HG02610 (cell line): Measurements from ENCODE around the gene CHTF18.

Experiments used
- ATAC-seq: cut with Tn5 transposase; IDR thresholded peaks from one replicate; pipeline ENCODE4 v1.9.1; 2021; ENCODE audit warnings: mild to moderate bottlenecking, moderate library complexity; ENCODE audit not compliant: unreplicated experiment

CHTF18 gene

DNA sequence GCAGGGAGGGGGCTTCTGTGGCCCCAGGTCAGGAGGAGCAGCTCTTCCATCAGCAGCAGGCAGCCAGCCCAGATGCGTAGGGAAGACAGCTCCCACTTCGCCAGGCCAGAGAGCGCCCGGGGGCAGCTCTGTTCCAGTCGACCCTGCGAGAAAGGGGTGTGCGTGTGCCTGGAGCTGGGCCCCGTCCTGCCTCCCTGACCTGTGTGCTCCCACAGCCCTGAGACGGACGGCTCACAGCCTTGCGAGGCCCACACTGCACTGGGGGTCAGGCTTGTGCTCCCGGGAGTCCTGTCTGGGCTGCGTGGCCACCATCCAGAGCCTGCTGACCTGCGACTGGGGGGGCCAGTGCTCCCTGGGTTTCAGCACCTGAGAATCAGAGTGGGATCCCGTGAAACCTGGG lies 28.4 kb upstream of the CHTF18 start:
- ATAC-seq, result no peak

DNA sequence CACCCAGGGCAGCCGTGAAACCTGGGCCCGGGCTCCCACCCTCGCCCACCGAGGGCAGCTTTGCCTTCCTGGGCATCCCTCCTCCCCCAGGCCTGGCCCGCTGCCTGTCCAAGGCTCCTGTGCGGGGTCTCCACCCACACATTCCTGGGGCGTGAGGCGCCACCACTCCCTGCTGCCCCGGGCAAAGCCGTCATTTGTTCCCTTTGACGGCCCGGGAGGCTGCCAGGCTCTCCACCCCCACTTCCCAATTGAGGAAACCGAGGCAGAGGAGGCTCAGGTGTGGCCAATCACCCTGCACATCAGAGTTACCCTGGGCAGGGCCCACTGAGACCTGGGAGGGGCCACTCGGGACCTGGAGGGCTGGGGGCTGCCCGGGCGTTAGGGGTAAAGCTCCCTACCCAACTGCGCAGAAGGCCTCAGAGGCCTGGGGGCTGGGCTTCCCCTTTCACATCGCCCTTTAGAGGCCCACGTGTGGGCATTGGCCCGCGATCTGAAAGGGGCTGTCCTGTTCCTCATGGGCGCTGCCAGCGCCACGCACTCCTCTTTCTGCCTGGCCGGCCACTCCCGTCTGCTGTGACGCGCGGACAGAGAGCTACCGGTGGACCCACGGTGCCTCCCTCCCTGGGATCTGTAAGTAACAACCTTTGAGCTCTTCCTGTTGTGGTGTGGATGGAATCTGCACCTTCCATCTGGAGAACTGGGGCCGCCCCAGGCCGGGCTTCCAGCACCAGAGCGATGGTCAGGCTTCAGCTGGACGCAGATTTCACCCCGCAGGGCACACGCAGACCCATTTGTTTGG lies 27.7 kb upstream of the CHTF18 start, which contains the start of gene MSLN:
Gene MSLN (plus strand): TSS at position 190 of the 799 bp plus-strand sequence. CDS start 1,947 bp downstream, outside the sequence.
- no peak for ATAC-seq

GRCh38 chr16:761625-762513 lies 26.6 kb upstream of the CHTF18 start:
- no peak for ATAC-seq

- no peak for ATAC-seq
Measured at GRCh38 chr16:762595-763268, 25.7 kb upstream of the CHTF18 start.

- no peak for ATAC-seq
Measured at GRCh38 chr16:763369-764183, 24.8 kb upstream of the CHTF18 start.

GRCh38 chr16:764184-764750 lies 24.2 kb upstream of the CHTF18 start:
- ATAC-seq, result no peak

DNA sequence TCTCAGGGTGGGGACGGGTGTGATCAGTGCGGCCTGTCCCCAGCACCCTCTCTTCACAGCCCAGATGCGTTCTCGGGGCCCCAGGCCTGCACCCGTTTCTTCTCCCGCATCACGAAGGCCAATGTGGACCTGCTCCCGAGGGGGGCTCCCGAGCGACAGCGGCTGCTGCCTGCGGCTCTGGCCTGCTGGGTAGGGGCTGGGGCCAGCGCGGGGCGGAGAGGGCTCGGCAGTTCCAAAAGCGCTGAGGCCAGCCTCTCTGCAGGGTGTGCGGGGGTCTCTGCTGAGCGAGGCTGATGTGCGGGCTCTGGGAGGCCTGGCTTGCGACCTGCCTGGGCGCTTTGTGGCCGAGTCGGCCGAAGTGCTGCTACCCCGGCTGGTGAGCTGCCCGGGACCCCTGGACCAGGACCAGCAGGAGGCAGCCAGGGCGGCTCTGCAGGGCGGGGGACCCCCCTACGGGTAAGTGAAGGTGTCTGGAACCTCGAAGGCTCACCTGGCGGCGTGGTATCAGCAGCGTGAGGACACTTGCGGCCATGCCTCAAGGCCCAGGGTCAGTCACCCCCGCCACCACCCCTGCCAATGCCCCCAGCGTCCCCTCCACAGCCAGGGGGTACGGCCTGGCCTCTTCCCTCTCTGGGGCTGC lies 23.5 kb upstream of the CHTF18 start:
- ATAC-seq, result no peak

GRCh38 chr16:765488-765865 lies 22.9 kb upstream of the CHTF18 start:
- ATAC-seq, result no peak

- ATAC-seq, result no peak
Measured at GRCh38 chr16:766008-766819, 22.2 kb upstream of the CHTF18 start.

- no peak for ATAC-seq
Measured at GRCh38 chr16:766820-767640, 21.4 kb upstream of the CHTF18 start.

DNA sequence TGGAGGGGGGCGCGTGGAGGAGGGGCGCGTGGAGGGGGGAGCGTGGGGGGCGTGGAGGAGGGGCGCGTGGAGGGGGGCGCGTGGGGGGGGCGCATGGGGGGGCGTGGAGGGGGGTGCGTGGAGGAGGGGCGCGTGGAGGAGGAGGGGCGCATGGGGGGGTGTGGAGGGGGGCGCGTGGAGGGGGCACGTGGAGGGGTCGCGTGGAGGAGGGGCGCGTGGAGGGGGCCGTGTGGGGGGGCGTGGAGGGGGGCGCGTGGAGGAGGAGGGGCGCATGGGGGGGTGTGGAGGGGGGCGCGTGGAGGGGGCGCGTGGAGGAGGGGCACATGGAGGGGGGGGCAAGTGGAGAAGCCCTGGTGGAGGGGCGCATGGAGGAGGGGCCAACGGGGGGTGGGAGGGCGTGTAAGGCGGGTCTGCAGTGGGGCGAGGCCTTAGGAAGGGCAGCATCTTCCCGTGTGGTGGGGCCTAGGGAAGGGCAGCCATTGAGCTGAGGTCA lies 20.6 kb upstream of the CHTF18 start:
- ATAC-seq, result no peak

GRCh38 chr16:768428-768827 lies 20.0 kb upstream of the CHTF18 start:
- no peak for ATAC-seq

GRCh38 chr16:769184-769784 lies 19.1 kb upstream of the CHTF18 start:
- no peak for ATAC-seq

- no peak for ATAC-seq
Measured at GRCh38 chr16:769934-770333, 18.5 kb upstream of the CHTF18 start.

GRCh38 chr16:770411-770810 lies 18.0 kb upstream of the CHTF18 start:
- no peak for ATAC-seq

GRCh38 chr16:772959-773358 lies 15.5 kb upstream of the CHTF18 start:
- no peak for ATAC-seq
